GM12874 (cell line): ENCODE measurements around the gene CRYBB1.

Experiments used
- TF ChIP-seq, protein P1 (sequence below): IDR thresholded peaks from 2 replicates; pipeline ENCODE4 v1.5.1; 2011; ENCODE audit warnings: low read depth, mild to moderate bottlenecking, control low read depth, low read length, moderate library complexity; ENCODE audit not compliant: insufficient read depth

Gene CRYBB1

DNA sequence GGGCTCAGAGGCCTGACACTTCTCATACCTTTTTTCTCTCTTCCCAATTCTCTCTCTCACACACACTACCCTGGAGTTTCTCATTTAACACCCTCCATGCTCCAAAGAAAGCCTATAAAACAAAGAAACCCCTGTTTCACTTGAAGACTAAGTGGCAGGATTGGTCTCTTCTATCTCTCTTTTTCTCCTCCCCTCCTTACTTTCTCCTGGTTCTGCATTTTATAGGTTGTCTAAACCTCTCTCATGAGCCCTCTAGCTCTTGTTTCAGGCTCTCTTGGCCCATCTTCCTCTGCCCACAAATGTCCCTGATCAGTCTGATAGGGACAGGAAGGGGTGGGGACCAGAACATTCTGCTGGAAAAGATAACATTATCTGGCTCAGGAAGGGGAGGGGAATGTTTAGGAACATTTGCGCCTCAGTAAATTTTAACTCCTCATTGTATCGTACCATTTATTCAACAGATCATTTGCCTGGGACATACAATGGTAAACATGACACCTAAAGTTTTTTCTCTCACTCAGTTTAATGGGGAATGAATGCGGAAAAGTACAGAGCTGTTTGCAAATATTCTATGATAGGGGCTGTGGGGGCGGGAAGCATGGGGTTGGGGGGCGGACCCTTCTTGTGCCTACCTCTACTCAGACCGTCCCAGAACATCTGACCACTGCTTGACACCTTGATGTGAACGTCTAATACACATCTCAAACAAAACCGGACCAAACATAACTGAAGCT lies 14.8 kb upstream of the CRYBB1 start:
- TF ChIP-seq, protein P1, sequence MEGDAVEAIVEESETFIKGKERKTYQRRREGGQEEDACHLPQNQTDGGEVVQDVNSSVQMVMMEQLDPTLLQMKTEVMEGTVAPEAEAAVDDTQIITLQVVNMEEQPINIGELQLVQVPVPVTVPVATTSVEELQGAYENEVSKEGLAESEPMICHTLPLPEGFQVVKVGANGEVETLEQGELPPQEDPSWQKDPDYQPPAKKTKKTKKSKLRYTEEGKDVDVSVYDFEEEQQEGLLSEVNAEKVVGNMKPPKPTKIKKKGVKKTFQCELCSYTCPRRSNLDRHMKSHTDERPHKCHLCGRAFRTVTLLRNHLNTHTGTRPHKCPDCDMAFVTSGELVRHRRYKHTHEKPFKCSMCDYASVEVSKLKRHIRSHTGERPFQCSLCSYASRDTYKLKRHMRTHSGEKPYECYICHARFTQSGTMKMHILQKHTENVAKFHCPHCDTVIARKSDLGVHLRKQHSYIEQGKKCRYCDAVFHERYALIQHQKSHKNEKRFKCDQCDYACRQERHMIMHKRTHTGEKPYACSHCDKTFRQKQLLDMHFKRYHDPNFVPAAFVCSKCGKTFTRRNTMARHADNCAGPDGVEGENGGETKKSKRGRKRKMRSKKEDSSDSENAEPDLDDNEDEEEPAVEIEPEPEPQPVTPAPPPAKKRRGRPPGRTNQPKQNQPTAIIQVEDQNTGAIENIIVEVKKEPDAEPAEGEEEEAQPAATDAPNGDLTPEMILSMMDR = no peak

DNA sequence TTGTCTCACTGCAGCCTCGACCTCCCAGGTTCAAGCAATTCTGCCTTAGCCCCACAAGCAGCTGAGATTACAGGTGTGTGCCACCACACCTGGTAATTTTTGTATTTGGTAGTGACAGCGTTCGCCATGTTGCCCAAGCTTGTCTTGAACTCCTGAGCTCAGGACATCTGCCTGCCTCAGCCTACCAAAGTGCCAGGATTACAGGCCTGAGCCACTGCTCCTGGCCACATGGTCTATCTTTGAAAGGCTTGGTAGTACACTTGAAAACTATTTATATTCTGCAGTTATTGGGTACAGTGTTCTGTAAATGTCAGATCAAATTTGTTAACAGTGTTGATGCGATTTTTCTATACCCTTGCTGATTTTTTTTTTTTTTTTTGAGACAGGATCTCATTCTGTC lies 13.5 kb upstream of the CRYBB1 start:
- TF ChIP-seq, protein P1 = no peak

DNA sequence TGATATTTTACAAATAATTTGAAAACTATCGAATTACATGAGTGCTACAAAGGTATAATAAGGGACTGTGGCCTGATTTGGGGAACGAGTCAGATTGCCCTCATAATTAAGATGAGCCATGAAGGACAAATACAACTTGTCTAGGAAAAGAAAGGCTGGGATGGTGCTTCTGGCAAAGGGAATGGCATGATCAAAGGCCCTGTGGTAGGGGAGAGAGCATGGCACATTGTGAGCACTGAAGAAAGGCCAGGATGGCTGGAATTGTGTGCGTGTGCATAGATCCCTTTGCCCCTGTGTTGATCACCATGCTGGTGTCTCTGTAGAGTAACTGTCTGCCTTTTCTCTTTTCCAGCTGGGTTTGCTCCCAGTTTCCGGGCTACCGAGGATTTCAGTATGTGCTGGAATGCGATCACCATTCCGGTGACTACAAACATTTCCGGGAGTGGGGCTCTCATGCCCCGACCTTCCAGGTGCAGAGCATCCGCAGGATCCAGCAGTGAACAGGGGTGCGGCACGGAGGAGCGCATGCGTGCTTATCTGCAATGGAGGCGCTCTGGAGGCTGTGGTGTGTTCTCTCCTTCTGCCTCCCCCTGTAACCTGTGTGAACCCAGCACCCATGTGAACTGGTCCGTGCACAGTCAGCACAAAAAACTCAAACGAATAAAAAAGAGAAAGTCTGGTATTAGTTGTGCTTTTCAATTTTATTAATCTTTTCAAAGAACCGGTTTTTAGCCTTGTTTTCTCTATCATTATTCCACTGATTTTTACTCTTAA lies 12.3 kb upstream of the CRYBB1 start:
- TF ChIP-seq, protein P1 = no peak

DNA sequence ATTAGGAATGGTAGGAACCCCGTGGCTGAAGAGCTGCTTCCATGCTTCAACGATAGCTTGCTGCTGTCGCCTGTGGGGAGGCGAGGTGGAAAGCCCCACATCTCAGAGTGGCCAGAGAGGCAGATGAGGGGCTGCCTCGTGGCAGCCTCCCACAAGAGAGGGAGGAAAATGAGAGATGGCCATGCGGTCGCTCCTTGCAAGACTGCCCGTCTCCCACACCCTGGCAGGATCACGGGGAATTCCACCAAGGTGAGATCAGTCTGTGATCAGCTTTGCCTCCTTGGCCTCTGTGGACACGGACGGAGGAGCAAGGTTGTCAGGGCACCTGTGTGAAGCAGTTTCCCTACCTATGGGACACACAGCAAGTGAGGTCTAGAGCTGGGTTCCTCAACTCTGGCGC lies 7.0 kb upstream of the CRYBB1 start:
- TF ChIP-seq, protein P1 = no peak

DNA sequence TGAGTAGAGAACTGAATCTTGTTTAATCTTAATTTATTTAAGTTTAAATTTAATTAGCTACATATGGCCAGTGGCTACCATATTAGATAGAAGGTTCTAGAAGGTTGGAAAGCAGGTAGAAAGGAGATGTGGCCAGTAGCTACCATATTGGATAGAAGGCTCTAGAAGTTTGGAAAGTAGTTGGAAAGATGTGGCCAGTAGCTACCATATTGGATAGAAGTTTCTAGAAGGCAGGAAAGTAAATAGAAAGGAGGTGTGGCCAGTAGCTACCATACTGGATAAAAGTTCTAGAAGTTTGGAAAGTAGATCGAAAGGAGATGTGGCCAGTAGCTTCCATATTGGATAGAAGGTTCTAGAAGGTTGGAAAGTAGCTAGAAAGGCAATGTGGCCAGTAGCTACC lies 6.2 kb upstream of the CRYBB1 start:
- TF ChIP-seq, protein P1 = no peak

DNA sequence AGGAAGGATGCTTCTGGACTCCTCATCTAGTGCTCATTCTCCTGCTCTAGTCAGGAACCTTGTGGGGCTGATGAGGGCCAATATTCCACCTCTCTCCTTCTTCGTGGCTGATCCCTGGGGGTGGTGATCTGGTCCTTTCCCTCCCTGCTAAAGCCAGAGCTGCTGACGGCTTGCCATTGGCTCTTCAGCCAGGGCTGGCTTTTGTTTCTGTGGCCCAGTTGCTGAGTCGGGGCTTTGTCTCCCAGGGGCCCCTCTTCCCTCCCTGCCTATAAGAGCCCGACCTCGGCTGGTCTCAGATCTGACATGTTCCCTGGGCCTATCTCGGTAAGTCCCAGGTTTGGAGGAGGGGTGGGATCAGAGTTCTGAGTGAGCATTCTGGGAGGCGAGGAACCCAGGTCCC lies 3.8 kb upstream of the CRYBB1 start, which contains the start of gene CRYBA4:
CRYBA4 (plus strand) TSS at position 301 of the 400 bp plus-strand sequence. CDS start 634 bp downstream, outside the sequence.
- TF ChIP-seq, protein P1 = no peak

DNA sequence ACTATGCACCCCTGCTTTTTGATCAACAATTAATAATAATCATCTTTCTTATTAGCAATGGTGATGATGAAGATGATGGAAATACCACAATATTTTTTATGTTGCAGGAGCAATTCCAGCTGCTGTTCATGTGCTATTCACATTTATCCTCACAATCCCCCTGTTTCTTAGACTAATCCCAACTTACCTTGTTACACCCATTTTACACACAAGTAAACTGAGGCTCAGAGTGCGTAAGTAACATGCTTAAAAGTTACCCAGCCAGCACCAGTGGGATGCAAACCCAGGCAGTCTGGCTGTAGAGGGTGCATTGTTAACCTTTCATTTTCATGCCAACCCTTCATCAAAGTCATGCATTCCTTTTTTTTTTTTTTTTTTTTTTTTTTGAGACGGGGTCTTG lies 2.4 kb upstream of the CRYBB1 start:
- TF ChIP-seq, protein P1 = no peak
